GM12874 (cell line): ENCODE results near the gene GARNL3.

ENCODE experiments used
- TF ChIP-seq, protein P1 (sequence below): IDR thresholded peaks from 2 replicates; pipeline ENCODE4 v1.5.1; 2011; ENCODE audit warnings: low read depth, mild to moderate bottlenecking, control low read depth, low read length, moderate library complexity; ENCODE audit not compliant: insufficient read depth

GARNL3 gene

DNA sequence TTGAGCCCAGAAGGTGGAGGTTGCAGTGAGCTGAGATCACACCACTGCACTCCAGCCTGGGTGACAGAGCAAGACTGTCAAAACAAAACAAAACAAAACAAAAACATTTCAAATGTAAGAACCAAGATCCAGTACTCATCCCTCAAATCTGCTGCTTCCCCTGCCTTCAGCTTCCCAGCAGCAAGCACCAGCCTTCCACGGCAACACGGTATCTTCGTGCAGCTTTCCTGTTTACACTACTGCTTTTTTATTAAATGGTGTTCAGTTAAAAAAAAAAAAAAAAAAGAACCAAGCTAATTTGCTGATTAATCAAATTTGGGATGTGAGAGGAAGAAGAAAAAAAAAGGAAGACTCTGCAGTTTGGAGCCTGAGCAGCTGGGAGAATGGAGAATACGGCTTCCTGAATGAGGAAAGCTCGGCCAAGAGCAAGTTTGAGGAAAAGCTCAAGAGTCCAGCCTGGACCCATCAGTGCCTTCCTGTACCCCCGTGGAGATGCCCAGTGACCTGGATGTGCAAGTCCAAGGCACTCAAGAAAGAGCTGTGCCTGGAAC lies 104.4 kb downstream of the GARNL3 start:
- TF ChIP-seq, protein P1, sequence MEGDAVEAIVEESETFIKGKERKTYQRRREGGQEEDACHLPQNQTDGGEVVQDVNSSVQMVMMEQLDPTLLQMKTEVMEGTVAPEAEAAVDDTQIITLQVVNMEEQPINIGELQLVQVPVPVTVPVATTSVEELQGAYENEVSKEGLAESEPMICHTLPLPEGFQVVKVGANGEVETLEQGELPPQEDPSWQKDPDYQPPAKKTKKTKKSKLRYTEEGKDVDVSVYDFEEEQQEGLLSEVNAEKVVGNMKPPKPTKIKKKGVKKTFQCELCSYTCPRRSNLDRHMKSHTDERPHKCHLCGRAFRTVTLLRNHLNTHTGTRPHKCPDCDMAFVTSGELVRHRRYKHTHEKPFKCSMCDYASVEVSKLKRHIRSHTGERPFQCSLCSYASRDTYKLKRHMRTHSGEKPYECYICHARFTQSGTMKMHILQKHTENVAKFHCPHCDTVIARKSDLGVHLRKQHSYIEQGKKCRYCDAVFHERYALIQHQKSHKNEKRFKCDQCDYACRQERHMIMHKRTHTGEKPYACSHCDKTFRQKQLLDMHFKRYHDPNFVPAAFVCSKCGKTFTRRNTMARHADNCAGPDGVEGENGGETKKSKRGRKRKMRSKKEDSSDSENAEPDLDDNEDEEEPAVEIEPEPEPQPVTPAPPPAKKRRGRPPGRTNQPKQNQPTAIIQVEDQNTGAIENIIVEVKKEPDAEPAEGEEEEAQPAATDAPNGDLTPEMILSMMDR = no peak

DNA sequence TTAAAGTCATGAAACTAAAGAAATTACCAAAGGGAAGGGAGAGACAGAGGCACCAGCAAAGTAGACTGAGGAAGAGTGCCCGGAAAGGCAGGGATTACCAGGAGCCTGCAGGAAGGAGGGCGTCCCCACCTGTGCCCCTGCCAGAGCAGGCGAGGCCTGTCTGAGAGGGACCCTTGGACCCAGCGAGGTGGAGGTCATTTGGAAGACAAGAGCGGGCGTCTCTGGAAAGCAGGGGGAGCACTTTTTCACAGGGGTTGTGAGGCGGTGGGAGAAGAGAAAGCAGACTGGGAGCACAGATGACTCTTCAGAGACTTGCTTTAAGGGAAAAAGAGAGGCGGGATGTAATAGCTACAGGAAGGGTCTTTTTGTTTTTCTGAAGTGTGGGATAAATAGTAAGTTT lies 104.9 kb downstream of the GARNL3 start:
- TF ChIP-seq, protein P1 = no peak

DNA sequence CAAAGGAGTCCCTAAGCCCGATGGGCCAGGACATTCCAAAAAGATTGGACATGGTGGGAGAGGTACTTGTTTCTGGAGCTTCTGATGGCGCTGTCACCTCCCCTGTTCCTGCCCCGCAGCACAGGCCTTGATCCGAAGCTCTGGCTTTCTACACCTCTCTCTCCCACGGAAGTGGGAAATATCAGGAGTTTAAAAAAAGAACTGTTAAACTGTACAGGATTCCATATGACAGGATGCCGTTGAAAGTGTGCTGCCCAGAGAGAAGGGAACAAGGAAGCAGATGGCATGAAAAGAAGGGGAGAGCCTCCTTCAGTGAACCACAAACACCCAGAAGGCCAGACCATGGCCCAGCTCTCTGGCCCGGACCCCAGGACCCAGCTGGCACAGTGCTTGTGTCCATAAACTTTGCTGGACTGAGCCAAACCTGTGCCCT lies 105.6 kb downstream of the GARNL3 start:
- TF ChIP-seq, protein P1 = no peak

DNA sequence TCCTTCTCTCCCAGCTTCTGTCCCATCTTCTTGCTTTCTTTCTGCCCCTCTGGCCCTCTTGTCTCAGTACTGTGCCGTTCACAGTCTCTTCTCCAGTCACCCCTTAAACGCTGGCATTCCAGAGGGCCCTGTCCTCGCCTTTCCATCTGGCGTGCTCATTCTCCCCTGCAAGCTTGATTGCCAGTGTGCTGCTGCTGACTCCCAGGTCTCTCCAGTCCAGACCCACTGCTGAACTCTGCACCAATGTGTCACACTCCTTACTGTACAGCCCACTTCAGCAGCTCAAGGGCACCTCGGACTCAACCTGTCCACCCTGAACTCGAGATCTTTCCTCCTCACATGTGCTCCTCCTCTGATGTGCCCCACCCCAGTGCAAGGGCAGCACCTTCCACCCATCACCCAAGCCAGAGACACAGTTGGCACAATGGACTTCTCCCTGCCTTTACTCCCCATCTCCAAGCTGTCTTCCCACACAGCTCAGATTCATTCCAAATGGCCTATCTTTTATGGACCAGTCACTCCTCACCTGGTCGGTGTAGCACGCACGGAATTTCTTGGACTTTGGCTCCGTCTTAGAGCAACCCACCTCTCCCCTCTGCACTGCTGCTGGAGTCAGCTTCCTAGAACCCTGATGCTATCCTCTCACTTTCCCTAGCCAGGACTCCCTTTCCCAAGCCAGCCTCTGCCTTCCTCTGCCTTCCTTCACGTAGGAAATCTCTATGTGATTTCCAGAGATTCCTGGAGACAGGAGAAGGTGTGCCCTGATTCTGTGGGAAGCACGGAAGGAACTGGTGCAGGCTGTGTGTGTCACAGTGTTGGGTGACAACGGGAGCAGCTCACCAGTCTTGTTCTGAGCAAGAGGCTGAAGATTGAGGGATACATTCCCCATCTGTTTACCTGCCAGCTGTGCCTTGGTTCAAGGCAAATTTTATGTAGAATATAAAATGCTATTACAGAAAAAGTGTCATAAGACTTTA lies 106.4 kb downstream of the GARNL3 start:
- TF ChIP-seq, protein P1 = no peak

DNA sequence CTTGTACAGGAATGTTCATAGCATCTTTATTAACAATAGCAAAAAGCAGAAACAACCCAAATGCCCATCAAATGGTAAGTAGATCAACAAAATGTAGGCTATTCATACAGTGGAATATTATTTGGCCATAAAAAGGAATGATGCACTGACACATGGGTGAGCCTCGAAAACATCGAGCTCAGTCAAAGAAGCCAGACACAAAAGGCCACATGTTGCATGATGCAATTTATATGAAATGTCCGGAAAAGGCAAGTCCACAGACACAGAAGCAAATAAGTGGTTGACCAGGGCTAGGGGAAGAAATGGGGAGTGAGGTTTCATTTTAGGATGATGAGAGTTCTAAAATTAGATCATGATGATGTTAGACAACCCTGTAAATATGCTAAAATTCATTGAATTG lies 115.9 kb downstream of the GARNL3 start:
- TF ChIP-seq, protein P1 = no peak

DNA sequence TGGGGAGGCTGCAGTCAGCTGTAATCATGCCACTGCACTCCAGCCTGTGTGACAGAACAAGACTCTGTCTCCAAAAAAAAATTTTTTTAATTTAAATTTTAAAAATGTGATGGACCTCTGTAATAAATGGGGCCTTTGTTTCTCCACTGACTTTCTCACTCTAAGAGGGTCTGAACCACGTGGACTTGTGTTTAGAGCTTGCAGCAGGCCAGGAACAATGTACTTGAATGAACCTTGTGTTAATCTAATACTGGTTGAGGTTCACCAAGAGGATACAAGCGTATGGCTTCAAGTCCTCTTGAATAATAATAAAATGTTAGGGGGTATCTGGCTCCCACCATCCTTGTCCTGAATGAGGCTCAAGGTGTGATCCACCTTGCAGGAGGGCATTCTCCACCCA lies 118.0 kb downstream of the GARNL3 start:
- TF ChIP-seq, protein P1 = no peak

DNA sequence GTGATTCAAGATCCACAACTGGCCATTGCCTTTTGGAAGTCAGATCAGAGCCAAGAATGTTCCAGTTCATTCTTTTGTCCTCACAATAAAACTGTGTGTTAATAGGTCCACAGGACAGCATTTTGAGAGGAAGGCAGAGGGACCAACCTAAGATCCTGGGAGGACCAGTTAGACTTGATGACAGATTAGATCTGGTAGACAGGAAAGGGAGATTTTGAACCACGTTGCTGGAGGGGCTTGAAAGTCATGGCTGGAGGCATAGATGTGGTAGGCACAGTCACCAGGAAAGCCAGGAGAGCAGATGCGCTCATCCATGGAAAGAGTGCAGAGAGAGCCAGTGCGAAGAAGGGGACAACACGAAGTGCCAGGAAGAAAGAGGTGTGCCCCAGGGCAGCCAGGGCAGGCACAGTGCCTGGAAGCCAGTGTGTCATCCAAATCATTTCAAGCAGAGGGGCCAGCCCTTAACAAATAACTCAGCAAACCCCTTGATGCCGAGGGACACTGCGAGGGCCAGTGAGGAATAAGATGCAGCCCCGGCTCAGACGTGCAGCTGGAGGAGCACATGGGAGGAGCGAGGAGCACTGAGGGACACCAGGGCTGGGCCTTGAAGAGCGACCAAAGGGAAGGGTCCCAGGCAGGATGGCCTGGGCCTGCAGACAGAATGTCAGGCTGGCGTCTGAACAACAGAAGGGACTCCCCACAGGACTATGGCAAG lies 119.6 kb downstream of the GARNL3 start:
- TF ChIP-seq, protein P1 = no peak
